HTR-8/SVneo (cell line): ENCODE data around the gene SLC26A4.
A peak's percentile ranks its signal among the peaks of the same experiment; 100 is the strongest.

Experiments used
- DNase-seq: peaks from one replicate; pipeline ENCODE4 v3.0.0; 2011; ENCODE audit warnings: low spot score, mixed read lengths; ENCODE audit not compliant: insufficient read length
- FAIRE-seq: peaks from 2 replicates; lab custom pipeline; 2011; peaks lifted over from hg19 to GRCh38; lab: Jason Lieb, UNC

The SLC26A4 gene

GRCh38 chr7:107692501-107692900, 31.9 kb downstream of the SLC26A4 start:
- FAIRE-seq, result no peak
- DNase-seq, result no peak

- no peak for FAIRE-seq
- no peak for DNase-seq
Measured at GRCh38 chr7:107693396-107693795, 32.8 kb downstream of the SLC26A4 start.

- DNase-seq (no peak), FAIRE-seq (no peak)
Measured at GRCh38 chr7:107694386-107694785, 33.8 kb downstream of the SLC26A4 start.

- FAIRE-seq (no peak), DNase-seq (no peak)
Measured at GRCh38 chr7:107696330-107696946, 35.8 kb downstream of the SLC26A4 start.

- DNase-seq, result no peak
- no peak for FAIRE-seq
Measured at GRCh38 chr7:107697321-107698049, 36.9 kb downstream of the SLC26A4 start.

GRCh38 chr7:107700570-107700969, 39.9 kb downstream of the SLC26A4 start:
- DNase-seq, result no peak
- FAIRE-seq, result no peak

- no peak for DNase-seq
- no peak for FAIRE-seq
Measured at GRCh38 chr7:107701191-107701590, 40.6 kb downstream of the SLC26A4 start.

- DNase-seq, result no peak
- FAIRE-seq, result no peak
Measured at GRCh38 chr7:107703219-107703618, 42.6 kb downstream of the SLC26A4 start.

GRCh38 chr7:107703872-107704271, 43.2 kb downstream of the SLC26A4 start:
- FAIRE-seq (no peak), DNase-seq (no peak)

- no peak for DNase-seq
- no peak for FAIRE-seq
Measured at GRCh38 chr7:107708956-107709355, 48.3 kb downstream of the SLC26A4 start.

- no peak for FAIRE-seq
- DNase-seq, result no peak
Measured at GRCh38 chr7:107711301-107711700, 50.7 kb downstream of the SLC26A4 start.

- FAIRE-seq (no peak), DNase-seq (no peak)
Measured at GRCh38 chr7:107712025-107712424, 51.4 kb downstream of the SLC26A4 start.

- no peak for FAIRE-seq
Measured at GRCh38 chr7:107712896-107713295, 52.3 kb downstream of the SLC26A4 start.

GRCh38 chr7:107715531-107715930, 54.9 kb downstream of the SLC26A4 start:
- FAIRE-seq (no peak), DNase-seq (no peak)

More at GRCh38 chr7:107712896-107713295, 52.3 kb downstream of the SLC26A4 start:
- no peak for DNase-seq

GRCh38 chr7:107718456-107719193, 58.0 kb downstream of the SLC26A4 start:
- no peak for DNase-seq
- no peak for FAIRE-seq

GRCh38 chr7:107721286-107721685, 60.7 kb downstream of the SLC26A4 start:
- no peak for FAIRE-seq
- no peak for DNase-seq

GRCh38 chr7:107723255-107723654, 62.6 kb downstream of the SLC26A4 start:
- DNase-seq (no peak), FAIRE-seq (no peak)

GRCh38 chr7:107725138-107725740, 64.6 kb downstream of the SLC26A4 start:
- FAIRE-seq, result no peak
- peak; percentile 30 for DNase-seq

GRCh38 chr7:107726356-107727130, 65.9 kb downstream of the SLC26A4 start:
- FAIRE-seq, result no peak
- no peak for DNase-seq

GRCh38 chr7:107728276-107728675, 67.6 kb downstream of the SLC26A4 start:
- no peak for FAIRE-seq
- no peak for DNase-seq
